H54 (cell line): Measurements from ENCODE around the gene SEH1L.
"Not testable (repeated sequence)": the region's sequence is repeated elsewhere in the genome, so short reads cannot be mapped to it uniquely, and the experiment has no call there.

Experiments
- DNase-seq: peaks from one replicate; pipeline ENCODE4 v3.0.0; 2011; ENCODE audit warnings: low spot score, mixed read lengths; ENCODE audit not compliant: insufficient read length
- FAIRE-seq: peaks from 3 replicates; lab custom pipeline; 2011; peaks lifted over from hg19 to GRCh38; lab: Jason Lieb, UNC
- POLR2A ChIP-seq: IDR thresholded peaks from 2 replicates; pipeline ENCODE4 v1.6.1; 2011; ENCODE audit warnings: low read depth, mild to moderate bottlenecking, low read length

SEH1L gene

GRCh38 chr18:12947285-12948049 is at the start of gene SEH1L:
TSS of gene SEH1L (plus strand) at chr18:12948011. CDS start at chr18:12948122, 111 bp downstream.
- FAIRE-seq (no peak), DNase-seq (peak; percentile 86)
- peak; percentile 59 for TF ChIP-seq POLR2A

- DNase-seq: not testable (repeated sequence)
These were observed 46.6 kb upstream of the SEH1L start for GRCh38 chr18:12901208-12901607.

GRCh38 chr18:12904012-12904516 is 43.7 kb upstream of the SEH1L start:
- no peak for TF ChIP-seq POLR2A
- FAIRE-seq: no peak
- DNase-seq: no peak

More at GRCh38 chr18:12901208-12901607, 46.6 kb upstream of the SEH1L start:
- FAIRE-seq: not testable (repeated sequence)

DNA sequence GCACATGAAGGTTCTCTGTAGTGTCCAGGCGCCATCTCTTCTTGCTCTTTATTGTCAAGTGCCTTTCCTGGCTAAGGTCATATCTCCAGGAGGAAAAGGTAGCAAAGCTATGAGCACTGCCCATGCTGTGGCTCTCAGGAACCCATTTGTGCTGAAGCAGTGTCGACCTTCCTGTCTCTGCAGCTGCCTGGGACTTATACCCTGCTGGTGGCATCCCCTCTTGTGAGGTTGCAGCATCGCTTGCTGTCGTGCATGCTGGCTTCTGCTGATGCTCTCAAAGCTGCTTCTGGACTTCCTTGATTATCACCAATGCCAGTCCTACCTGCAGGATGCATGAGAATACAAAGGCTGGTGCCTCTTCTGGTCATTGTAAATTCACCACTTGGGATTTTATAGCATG is 41.7 kb upstream of the SEH1L start:
- DNase-seq (no peak), FAIRE-seq (no peak)
- TF ChIP-seq POLR2A: no peak

- no peak for TF ChIP-seq POLR2A
- no peak for FAIRE-seq
These were observed 41.0 kb upstream of the SEH1L start for GRCh38 chr18:12906773-12907172.

GRCh38 chr18:12907258-12907925 is 40.4 kb upstream of the SEH1L start:
- FAIRE-seq (no peak), DNase-seq (no peak)
- no peak for TF ChIP-seq POLR2A

More at GRCh38 chr18:12906773-12907172, 41.0 kb upstream of the SEH1L start:
- DNase-seq: no peak

- TF ChIP-seq POLR2A: no peak
- DNase-seq: no peak
- no peak for FAIRE-seq
These were observed 39.1 kb upstream of the SEH1L start for GRCh38 chr18:12908706-12909105.

GRCh38 chr18:12911025-12911928 is 36.5 kb upstream of the SEH1L start:
- FAIRE-seq (no peak), DNase-seq (no peak)
- TF ChIP-seq POLR2A: no peak

DNA sequence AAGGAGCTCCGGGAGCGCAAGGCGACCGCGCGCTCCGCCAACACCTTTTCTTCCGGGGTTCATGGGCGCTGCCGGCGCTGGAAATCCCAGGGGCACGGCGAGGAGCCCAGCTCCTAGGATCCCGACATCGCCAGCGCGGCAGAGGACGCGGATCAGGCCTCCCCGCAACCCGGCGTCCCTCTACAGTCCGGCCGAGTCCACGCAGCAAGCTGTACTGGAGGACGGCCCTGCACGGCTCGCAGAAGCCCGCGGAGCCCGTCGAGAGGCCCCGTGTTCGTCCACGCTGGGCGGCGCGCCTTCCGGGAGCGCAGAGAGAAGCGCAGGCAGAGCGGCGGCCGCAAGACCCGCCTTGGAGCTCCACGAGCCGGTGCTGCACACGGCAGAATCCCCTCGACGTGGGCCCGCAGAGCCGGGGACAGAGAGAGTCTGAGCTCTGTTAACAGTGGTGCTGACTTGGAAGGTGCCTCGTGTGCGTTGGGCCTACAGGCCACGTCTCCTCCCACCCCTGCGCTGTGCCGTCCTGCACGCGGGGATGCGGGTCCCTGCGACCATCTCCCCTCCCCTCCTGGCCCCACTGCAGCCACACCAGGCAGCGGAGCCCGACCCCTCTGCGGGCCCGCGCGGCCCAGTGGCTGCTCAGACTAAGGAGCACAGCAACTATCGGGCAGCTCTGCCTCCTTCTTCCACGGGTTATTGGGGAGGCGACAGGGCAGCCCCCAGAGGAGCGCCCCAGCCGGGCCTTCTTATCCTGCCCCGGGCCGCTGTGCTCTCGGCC is 35.7 kb upstream of the SEH1L start:
- no peak for FAIRE-seq
- TF ChIP-seq POLR2A: no peak
- no peak for DNase-seq

DNA sequence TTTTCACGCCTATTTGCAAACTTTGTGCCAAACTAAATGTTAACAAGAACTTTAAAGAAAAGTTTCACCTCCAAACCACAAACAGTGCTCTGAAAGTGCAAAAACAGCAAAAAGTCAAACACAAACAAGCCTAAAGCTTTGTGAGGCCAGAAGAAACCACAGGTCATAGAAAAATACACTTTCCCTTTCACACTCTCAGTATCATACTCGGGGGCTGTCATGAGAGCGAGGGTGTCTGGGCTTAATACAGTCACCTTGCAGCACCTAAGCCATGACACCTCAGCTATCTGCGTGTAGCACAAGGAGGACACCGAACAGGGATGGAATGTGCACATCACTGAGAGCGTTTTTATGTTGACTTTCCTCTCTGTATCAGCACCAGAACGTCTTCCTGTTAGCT is 26.6 kb upstream of the SEH1L start:
- no peak for TF ChIP-seq POLR2A
- no peak for DNase-seq
- FAIRE-seq: no peak

DNA sequence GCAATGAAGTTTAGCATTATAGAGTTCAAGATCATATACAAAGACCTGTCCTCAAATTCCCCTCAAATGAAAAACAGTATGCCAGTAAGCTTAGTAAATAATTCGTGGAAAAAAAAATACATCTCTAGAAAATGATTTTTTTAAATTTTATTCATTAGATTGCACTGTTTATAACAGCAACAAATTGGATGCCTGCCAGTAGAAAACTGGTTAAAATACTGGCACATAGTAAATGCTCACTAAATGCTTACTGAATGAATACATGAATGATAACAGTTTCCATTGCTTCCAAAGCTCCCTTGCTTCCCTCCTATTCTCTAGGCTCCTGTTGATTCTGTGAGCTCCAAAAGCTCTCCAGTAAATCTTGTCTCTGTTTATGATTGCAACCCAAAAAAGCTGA is 25.5 kb upstream of the SEH1L start:
- no peak for TF ChIP-seq POLR2A

DNA sequence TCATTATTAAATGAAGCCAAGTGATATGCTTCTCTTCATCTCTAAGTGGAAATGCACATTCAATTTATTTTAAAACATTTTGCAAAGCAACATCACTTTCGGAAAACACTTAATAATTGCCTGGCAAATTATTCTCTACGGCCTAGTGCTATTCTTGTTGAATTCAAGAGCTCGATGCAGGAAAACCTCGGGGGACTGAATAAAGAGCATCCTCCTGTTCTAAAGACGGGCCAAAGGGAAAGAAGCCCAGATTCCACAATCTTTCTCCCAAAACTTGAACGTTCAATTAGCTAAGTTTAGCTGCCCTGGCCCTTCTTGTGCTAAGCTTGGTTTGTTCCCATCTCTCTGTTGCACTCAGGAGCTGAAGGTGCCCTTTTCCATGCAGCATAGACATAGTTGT is 23.2 kb upstream of the SEH1L start:
- TF ChIP-seq POLR2A: no peak
- DNase-seq (no peak), FAIRE-seq (no peak)

More for the DNA sequence above, 25.5 kb upstream of the SEH1L start:
- no peak for DNase-seq
- no peak for FAIRE-seq

GRCh38 chr18:12928206-12928605 is 19.6 kb upstream of the SEH1L start:
- no peak for DNase-seq
- TF ChIP-seq POLR2A: no peak
- no peak for FAIRE-seq
